ENCODE results near the gene CX3CL1.

DNA sequence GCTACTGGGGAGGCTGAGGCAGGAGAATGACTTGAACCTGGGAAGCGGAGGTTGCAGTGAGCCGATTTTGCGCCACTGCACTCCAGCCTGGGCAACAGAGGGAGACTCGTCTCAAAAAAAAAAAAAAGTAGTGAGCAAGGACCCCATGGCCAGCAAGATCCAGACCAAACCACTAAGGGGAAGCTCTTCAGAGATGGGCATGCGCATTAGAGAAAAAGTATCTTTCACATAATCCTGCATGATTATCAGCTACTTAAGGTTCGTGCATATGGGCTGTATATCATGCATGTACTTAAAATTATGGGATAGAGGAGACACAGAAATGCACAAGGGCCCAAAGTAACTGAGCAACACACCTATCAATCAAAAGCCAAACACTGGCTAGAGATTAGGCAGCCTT is 24.4 kb upstream of the CX3CL1 start:
- TF ChIP-seq CTCF (IDR thresholded peaks at IDR 0.05) (no peak), POLR2A (IDR thresholded peaks at IDR 0.05) (no peak)
